Upper lobe of left lung (tissue), 6 donors: ENCODE measurements around the gene UNC13D. TPM values are rescaled to one million over a fixed set of nuclear protein-coding genes. Genes with fewer than 3 reads are reported as not detected.
A peak's percentile ranks its signal among the peaks of the same experiment; 100 is the strongest.
"Not testable (repeated sequence)": the region's sequence is repeated elsewhere in the genome, so short reads cannot be mapped to it uniquely, and the experiment has no call there.

Experiments used
- ATAC-seq, 2 donors: fragments of 200-7000 bp; cut with Tn5 transposase; one replicate each; pipeline ENCODE4 v1.9.1; 2022; ENCODE audit warnings: mild to moderate bottlenecking in 2 of 2, moderate library complexity in 2 of 2; ENCODE audit not compliant: low FRiP score in 2 of 2
- DNase-seq, 2 donors: peaks; one replicate each; pipeline ENCODE4 v3.0.0-alpha.2; 2019 to 2020
- H3K27ac ChIP-seq, 4 donors: fragments of 200-600 bp; sonication (generic); one replicate each; pipeline ENCODE4 v1.5.1; 2016 to 2019
- H3K27me3 ChIP-seq, 4 donors: fragments of 200-600 bp; sonication (generic); one replicate each; pipeline ENCODE4 v1.5.1; 2017 to 2019
- H3K36me3 ChIP-seq, 4 donors: fragments of 200-600 bp; sonication (generic); one replicate each; pipeline ENCODE4 v1.5.1; 2016 to 2019
- H3K4me1 ChIP-seq, 4 donors: fragments of 200-600 bp; sonication (generic); one replicate each; pipeline ENCODE4 v1.5.1; 2018 to 2019
- H3K4me3 ChIP-seq, 4 donors: fragments of 200-600 bp; sonication (generic); one replicate each; pipeline ENCODE4 v1.5.1; 2017 to 2019; ENCODE audit warnings: mild to moderate bottlenecking in 2 of 4, moderate library complexity in 1 of 4
- H3K9me3 ChIP-seq, 4 donors: fragments of 200-600 bp; sonication (generic); one replicate each; pipeline ENCODE4 v1.5.1; 2018 to 2019
- CTCF ChIP-seq, 6 experiments: fragments of 450-650 bp in 4 of 6; fragments of 200-600 bp in 2 of 6; sonication (generic) in 2 of 6; IDR thresholded peaks; one replicate each; pipeline ENCODE4 v1.5.1; 2016 to 2019; ENCODE audit warnings: antibody characterized with exemption in 6 of 6
- EP300 ChIP-seq, 4 donors: sonication (generic); formaldehyde crosslinking; IDR thresholded peaks; one replicate each; pipeline ENCODE4 v1.5.1; 2017; ENCODE audit warnings: antibody characterized with exemption in 4 of 4, control low read depth in 2 of 4
- POLR2A ChIP-seq, 4 donors: fragments of 450-650 bp; IDR thresholded peaks; one replicate each; pipeline ENCODE4 v1.5.1; 2016 to 2017; ENCODE audit warnings: antibody characterized with exemption in 4 of 4, mild to moderate bottlenecking in 2 of 4
- POLR2AphosphoS5 ChIP-seq, 2 donors: sonication (generic); formaldehyde crosslinking; IDR thresholded peaks; one replicate each; pipeline ENCODE4 v1.5.1; 2017; ENCODE audit warnings: antibody characterized with exemption in 2 of 2
- WGBS, 2 donors: methylation state at CpG; one replicate each; pipeline ENCODE4 v1.1.5; 2017 to 2018; 5-methylcytosine and 5-hydroxymethylcytosine counted together
- total RNA-seq, 6 donors: library from RNA; depleted of rRNA in 4 of 6; stranded (reverse); fragments of >200 nt in 4 of 6; gene quantifications; one replicate each; pipeline versions ENCODE4 v1.1.0 to v1.2.1, GENCODE V29; 2016 to 2021
- donor health status: DM: no; HTN: no; CAD: no; lungs with moderate emphysema.
- donor health status: DM: no; HTN: yes; CAD: no; lungs with severe emphysema.

UNC13D gene
- total RNA-seq, 6 donors from 2014 or later = 38.0 to 243 (median 123) TPM

DNA sequence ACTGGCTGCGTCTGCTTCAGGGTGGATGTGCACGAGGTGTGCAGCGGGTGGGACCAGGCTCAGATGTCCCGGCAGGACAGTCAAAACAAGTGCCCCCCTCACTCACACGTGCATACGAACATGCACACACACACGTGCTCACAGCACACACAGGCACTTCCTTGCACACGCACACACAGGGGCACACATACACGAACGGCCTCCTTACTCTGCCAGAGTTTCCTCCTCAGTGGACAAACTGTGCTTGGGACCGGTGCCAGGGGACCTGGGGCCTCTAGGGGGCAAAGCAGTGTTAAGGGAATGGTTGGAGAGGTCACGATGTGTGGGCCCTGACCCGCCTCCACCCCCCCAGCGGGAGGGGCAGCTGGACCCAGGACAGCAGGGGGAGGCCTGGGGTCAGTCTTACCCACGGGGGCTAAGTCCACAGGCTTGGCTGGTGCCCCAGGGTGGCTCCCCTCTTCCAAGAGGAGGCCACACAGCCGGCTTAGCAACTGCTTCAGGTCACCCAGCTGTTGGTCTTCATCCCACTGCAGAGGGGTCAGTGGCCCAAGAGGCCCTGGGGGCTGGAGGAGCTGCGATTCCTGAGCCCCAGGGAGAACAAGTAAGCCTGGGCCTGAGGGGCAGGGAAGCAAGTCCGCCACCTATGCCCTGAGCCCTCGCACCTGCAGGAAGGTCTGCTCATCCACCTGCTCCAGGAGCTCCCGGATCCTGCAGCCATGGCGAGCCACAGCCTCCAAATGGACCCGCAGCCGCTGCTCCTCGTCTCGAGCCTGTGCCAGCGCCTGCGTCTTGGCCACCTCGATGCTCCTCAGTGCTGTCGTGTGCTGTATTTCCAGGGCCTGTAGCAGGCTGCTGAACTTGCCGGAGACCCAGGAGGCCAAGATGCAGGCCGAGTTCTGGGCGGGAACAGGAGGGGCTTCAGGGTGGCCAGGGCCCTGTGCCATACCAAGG, 47.7 kb upstream of the UNC13D start:
- Histone ChIP-seq H3K4me1 (peaks cover 14 to 28% (median 17%) of the 10 kb centered on the region in 4 donors), H3K36me3 (peaks cover 5 to 40% (median 25%) of the 10 kb centered on the region in 4 donors), H3K27ac (no peak overlapping the region), H3K9me3 (no peaks in the 10 kb centered on the region), H3K4me3 (no peak overlapping the region), H3K27me3 (no peaks in the 10 kb centered on the region)
- DNase-seq (peak in 1 of 2 donors; percentile 58), ATAC-seq (no peak)
- no peak for TF ChIP-seq POLR2AphosphoS5 (IDR thresholded peaks at IDR 0.05)
- TF ChIP-seq POLR2A (IDR thresholded peaks at IDR 0.05) = no peak
- no peak for TF ChIP-seq CTCF (IDR thresholded peaks at IDR 0.05)
- TF ChIP-seq EP300 (IDR thresholded peaks at IDR 0.05) = no peak
- 84 to 90% methylated on average over 14 to 27 of the region's 32 CpGs for WGBS, 2 donors

GRCh38 chr17:75891022-75891604, 46.9 kb upstream of the UNC13D start:
- DNase-seq = peak in 1 of 2 donors; percentile 73

DNA sequence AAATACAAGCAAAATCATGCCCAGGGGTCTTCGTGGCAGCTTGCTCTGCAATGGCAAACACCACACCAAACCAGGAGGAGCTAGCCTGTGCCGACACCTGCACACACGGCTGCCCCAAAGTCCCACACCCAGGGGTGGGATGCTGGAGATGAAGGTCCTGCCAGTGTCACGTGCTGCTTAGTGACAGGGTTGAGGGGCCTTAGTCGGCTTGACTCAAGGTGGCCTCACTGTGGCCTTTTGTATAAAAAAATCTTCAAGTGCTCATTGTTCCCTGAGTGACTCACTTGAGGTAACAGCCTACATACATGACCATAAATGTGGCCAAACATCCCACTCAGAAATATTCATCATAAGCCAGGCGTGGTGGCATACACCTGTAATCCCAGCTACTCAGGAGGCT, 45.2 kb upstream of the UNC13D start:
- TF ChIP-seq CTCF (IDR thresholded peaks at IDR 0.05) (no peak), EP300 (IDR thresholded peaks at IDR 0.05) (no peak), POLR2A (IDR thresholded peaks at IDR 0.05) (no peak), POLR2AphosphoS5 (IDR thresholded peaks at IDR 0.05) (no peak)
- peaks cover 5 to 40% (median 25%) of the 10 kb centered on the region in 4 donors for H3K36me3 ChIP-seq
- DNase-seq (peak in 1 of 2 donors; percentile 31), ATAC-seq (no peak)
- H3K27ac ChIP-seq = no peak overlapping the region
- 81 to 96% methylated on average over 5 to 6 of the region's 6 CpGs for WGBS, 2 donors
- no peak overlapping the region for H3K4me3 ChIP-seq
- H3K9me3 ChIP-seq = no peaks in the 10 kb centered on the region
- peaks cover 0 to 9% (median 3%) of the 10 kb centered on the region in 4 donors for H3K4me1 ChIP-seq
- H3K27me3 ChIP-seq = no peaks in the 10 kb centered on the region

More at GRCh38 chr17:75891022-75891604, 46.9 kb upstream of the UNC13D start:
- 94% methylated on average over 17 to 31 of the region's 31 CpGs for WGBS, 2 donors
- no peak overlapping the region for H3K27ac ChIP-seq
- H3K27me3 ChIP-seq = no peaks in the 10 kb centered on the region
- peaks cover 14 to 26% (median 17%) of the 10 kb centered on the region in 4 donors for H3K4me1 ChIP-seq
- H3K9me3 ChIP-seq = no peaks in the 10 kb centered on the region
- TF ChIP-seq EP300 (IDR thresholded peaks at IDR 0.05) (no peak), CTCF (IDR thresholded peaks at IDR 0.05) (no peak), POLR2AphosphoS5 (IDR thresholded peaks at IDR 0.05) (no peak), POLR2A (IDR thresholded peaks at IDR 0.05) (no peak)
- no peak for ATAC-seq
- peaks cover 5 to 40% (median 25%) of the 10 kb centered on the region in 4 donors for H3K36me3 ChIP-seq
- no peak overlapping the region for H3K4me3 ChIP-seq

GRCh38 chr17:75888484-75888883, 44.3 kb upstream of the UNC13D start:
- ATAC-seq = no peak
- no peaks in the 10 kb centered on the region for H3K9me3 ChIP-seq

GRCh38 chr17:75885860-75886259, 41.7 kb upstream of the UNC13D start:
- not testable (repeated sequence) for DNase-seq, H3K4me3 ChIP-seq, H3K9me3 ChIP-seq, ATAC-seq, H3K27me3 ChIP-seq, H3K27ac ChIP-seq
- 88 to 92% methylated on average over 9 of the region's 9 CpGs for WGBS, 2 donors
- Histone ChIP-seq H3K36me3 (peaks cover 4 to 17% (median 11%) of the 10 kb centered on the region in 4 donors), H3K4me1 (peaks cover 0 to 10% (median 2%) of the 10 kb centered on the region in 4 donors)

More at GRCh38 chr17:75888484-75888883, 44.3 kb upstream of the UNC13D start:
- DNase-seq = peak in 1 of 2 donors; percentile 22
- Histone ChIP-seq H3K27me3 (no peaks in the 10 kb centered on the region), H3K4me1 (no peaks in the 10 kb centered on the region), H3K36me3 (peaks cover 5 to 40% (median 25%) of the 10 kb centered on the region in 4 donors), H3K4me3 (no peak overlapping the region), H3K27ac (no peak overlapping the region)
- 87 to 95% methylated on average over 6 of the region's 6 CpGs for WGBS, 2 donors
- TF ChIP-seq CTCF (IDR thresholded peaks at IDR 0.05) (no peak), EP300 (IDR thresholded peaks at IDR 0.05) (no peak), POLR2A (IDR thresholded peaks at IDR 0.05) (no peak), POLR2AphosphoS5 (IDR thresholded peaks at IDR 0.05) (no peak)
